PC-9 (cell line): Measurements from ENCODE around the gene COL18A1.

Source experiments
- CTCF ChIP-seq: fragments of 200-600 bp; sonication (generic); conservative IDR thresholded peaks from 2 replicates; pipeline ENCODE4 v1.6.1; 2017; ENCODE audit warnings: mixed run types, antibody characterized with exemption, mild to moderate bottlenecking, moderate library complexity
- EZH2 ChIP-seq: fragments of 200-600 bp; sonication (generic); IDR thresholded peaks from 2 replicates; pipeline ENCODE4 v1.8.0; 2017; ENCODE audit warnings: antibody characterized with exemption, low read depth

- no peak for TF ChIP-seq CTCF
- no peak for TF ChIP-seq EZH2
Measured at GRCh38 chr21:45358711-45359310, 46.2 kb upstream of the COL18A1 start.
